Adrenal gland (tissue), 12 donors: ENCODE measurements around the gene PTPRD. TPM values are rescaled to one million over a fixed set of nuclear protein-coding genes. Genes with fewer than 3 reads are reported as not detected.

Experiments used
- DNase-seq, 7 donors: peaks; one replicate each; pipeline ENCODE4 v3.0.0-alpha.2; 2019 to 2020
- H3K27ac ChIP-seq, 5 donors: fragments of 200-600 bp; sonication (generic) in 4 of 5; 1 replicate in 3 of 5; 2 replicates in 2 of 5; pipeline versions ENCODE4 v1.5.1 to v1.8.0; 2016 to 2020; ENCODE audit warnings: mild to moderate bottlenecking in 1 of 5
- H3K27me3 ChIP-seq: fragments of 200-600 bp; 2 replicates; pipeline ENCODE4 v1.8.0; 2021
- H3K36me3 ChIP-seq, 2 donors: fragments of 200-600 bp; replicated peaks in 1 of 2; 1 replicate in 1 of 2; 2 replicates in 1 of 2; pipeline versions ENCODE4 v1.5.1 to v1.8.0; 2018 to 2022
- H3K4me1 ChIP-seq, 2 donors: fragments of 200-600 bp; replicated peaks in 1 of 2; 1 replicate in 1 of 2; 2 replicates in 1 of 2; pipeline versions ENCODE4 v1.5.1 to v1.8.0; 2018 to 2021
- H3K4me3 ChIP-seq, 4 donors: fragments of 200-600 bp; sonication (generic) in 3 of 4; one replicate each; pipeline ENCODE4 v1.5.1; 2016 to 2018
- H3K9me3 ChIP-seq, 3 donors: fragments of 200-600 bp; sonication (generic) in 1 of 3; replicated peaks in 1 of 3; 1 replicate in 2 of 3; 2 replicates in 1 of 3; pipeline versions ENCODE4 v1.5.1 to v1.8.0; 2016 to 2021
- POLR2A ChIP-seq, 2 donors: fragments of 450-650 bp; IDR thresholded peaks; one replicate each; pipeline ENCODE4 v1.6.1; 2017; ENCODE audit warnings: antibody characterized with exemption in 2 of 2, mild to moderate bottlenecking in 2 of 2, moderate library complexity in 1 of 2
- WGBS, 4 donors: extraction: QIAGEN DNeasy Blood & Tissue Kit in 2 of 4; methylation state at CpG; one replicate each; pipeline versions ENCODE4 v1.1.5 to v1.1.7; 2013 to 2017; 5-methylcytosine and 5-hydroxymethylcytosine counted together
- intact Hi-C, 2 donors: fragments of 100-400 bp; cut with DNase I; formaldehyde crosslinking; loops; one replicate each; pipeline versions ENCODE4 v1.14.1 to v1.15.0; 2022 to 2023
- polyA plus RNA-seq, 3 donors: library from polyadenylated mRNA; stranded (reverse); fragments of 200-250 nt in 2 of 3; fragments of 350-450 nt in 1 of 3; fragmentation: Illumina TruSeq in 1 of 3; extraction: RNeasy Lipid Tissue Mini Kit (QIAGEN cat#74804) in 1 of 3; gene quantifications; one replicate each; pipeline ENCODE4 v1.2.3, GENCODE V29; 2013 to 2014
- total RNA-seq, 9 donors: library from RNA; depleted of rRNA in 4 of 9; stranded (reverse); fragments of >200 nt in 4 of 9; fragments of 120-200 nt in 1 of 9; fragmentation: NEBNext Ultra II Directional in 1 of 9; extraction: Animal tissue kit (Norgen Biotek cat#: 25700) in 1 of 9; gene quantifications; one replicate each; pipeline versions ENCODE4 v1.1.0 to v1.2.4, GENCODE V29; 2013 to 2023
- TF ChIP-seq, protein P1 (sequence below), 6 experiments: fragments of 450-650 bp in 4 of 6; fragments of 200-600 bp in 2 of 6; sonication (generic) in 1 of 6; IDR thresholded peaks; 1 replicate in 5 of 6; 2 replicates in 1 of 6; pipeline versions ENCODE4 v1.5.1 to v1.8.0; 2016 to 2021; ENCODE audit warnings: antibody characterized with exemption in 6 of 6, mild to moderate bottlenecking in 2 of 6, moderate library complexity in 1 of 6
- donor health status: healthy with polysubstance abuse.
- donor health status: Bipolar disorder and iron deficiency.
- donor health status: DM: yes; HTN: yes; CAD: no.
- donor health status: DM: no; HTN: no; CAD: no.
- donor health status: DM: no; HTN: no; CAD: no.
- donor health status: DM: yes; HTN: yes; CAD: no.

Gene PTPRD
- total and polyA plus RNA-seq, 12 donors: 0.61 to 71.2 (median 4.5) TPM

DNA sequence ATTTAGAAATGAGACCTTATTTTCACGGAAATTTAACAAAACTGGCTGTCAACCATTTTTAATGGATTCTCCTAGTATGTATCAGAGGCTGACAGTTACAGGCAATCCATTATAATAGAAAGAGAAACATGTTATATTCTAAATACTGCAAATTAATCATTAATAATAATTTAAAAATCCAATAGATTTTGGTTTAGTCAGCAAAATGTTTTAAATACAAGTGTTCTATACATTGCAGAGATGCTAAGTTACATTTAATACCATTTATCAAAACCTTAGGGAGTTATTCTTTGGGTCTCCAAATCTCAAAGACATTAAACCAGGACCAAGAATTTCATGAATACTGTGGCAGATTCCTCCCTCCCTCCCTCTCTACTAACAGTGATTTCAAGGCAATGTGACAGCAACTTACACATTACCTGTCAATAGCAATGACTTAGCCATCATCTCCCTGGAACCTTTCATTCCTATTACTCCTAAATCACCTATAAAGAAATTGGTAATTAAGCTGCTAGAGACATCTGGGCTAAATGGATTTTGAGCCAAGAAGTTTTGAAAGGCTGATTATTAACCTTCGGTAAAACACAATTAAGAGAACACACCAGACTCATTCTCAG, 2044.7 kb downstream of the PTPRD start:
- no peak for DNase-seq
- WGBS, 4 donors: 71 to 89% (median 81%) methylated on average over 2 of the region's 2 CpGs
- Histone ChIP-seq H3K36me3 (no peaks in the 10 kb centered on the region), H3K4me3 (no peak overlapping the region), H3K4me1 (no peaks in the 10 kb centered on the region), H3K9me3 (no peaks in the 10 kb centered on the region), H3K27ac (no peak overlapping the region), H3K27me3 (no peaks in the 10 kb centered on the region)
- TF ChIP-seq POLR2A (IDR thresholded peaks at IDR 0.05): no peak
- TF ChIP-seq, protein P1, sequence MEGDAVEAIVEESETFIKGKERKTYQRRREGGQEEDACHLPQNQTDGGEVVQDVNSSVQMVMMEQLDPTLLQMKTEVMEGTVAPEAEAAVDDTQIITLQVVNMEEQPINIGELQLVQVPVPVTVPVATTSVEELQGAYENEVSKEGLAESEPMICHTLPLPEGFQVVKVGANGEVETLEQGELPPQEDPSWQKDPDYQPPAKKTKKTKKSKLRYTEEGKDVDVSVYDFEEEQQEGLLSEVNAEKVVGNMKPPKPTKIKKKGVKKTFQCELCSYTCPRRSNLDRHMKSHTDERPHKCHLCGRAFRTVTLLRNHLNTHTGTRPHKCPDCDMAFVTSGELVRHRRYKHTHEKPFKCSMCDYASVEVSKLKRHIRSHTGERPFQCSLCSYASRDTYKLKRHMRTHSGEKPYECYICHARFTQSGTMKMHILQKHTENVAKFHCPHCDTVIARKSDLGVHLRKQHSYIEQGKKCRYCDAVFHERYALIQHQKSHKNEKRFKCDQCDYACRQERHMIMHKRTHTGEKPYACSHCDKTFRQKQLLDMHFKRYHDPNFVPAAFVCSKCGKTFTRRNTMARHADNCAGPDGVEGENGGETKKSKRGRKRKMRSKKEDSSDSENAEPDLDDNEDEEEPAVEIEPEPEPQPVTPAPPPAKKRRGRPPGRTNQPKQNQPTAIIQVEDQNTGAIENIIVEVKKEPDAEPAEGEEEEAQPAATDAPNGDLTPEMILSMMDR (IDR thresholded peaks at IDR 0.05): no peak
- intact Hi-C loops: no loop called here

GRCh38 chr9:8564960-8565359, 2047.8 kb downstream of the PTPRD start:
- Histone ChIP-seq H3K36me3 (no peaks in the 10 kb centered on the region), H3K9me3 (no peaks in the 10 kb centered on the region), H3K4me1 (no peaks in the 10 kb centered on the region), H3K4me3 (no peak overlapping the region), H3K27ac (no peak overlapping the region), H3K27me3 (no peaks in the 10 kb centered on the region)
- DNase-seq: no peak
- TF ChIP-seq, protein P1 (IDR thresholded peaks at IDR 0.05): no peak
- TF ChIP-seq POLR2A (IDR thresholded peaks at IDR 0.05): no peak
- intact Hi-C loops: no loop called here
- 69 to 83% (median 71%) methylated on average over 6 of the region's 6 CpGs for WGBS, 4 donors

GRCh38 chr9:8560560-8561525, 2052.0 kb downstream of the PTPRD start:
- TF ChIP-seq POLR2A (IDR thresholded peaks at IDR 0.05): no peak
- TF ChIP-seq, protein P1 (IDR thresholded peaks at IDR 0.05): no peak
- 59 to 68% (median 63%) methylated on average over 6 of the region's 6 CpGs for WGBS, 4 donors

GRCh38 chr9:8558176-8558575, 2054.6 kb downstream of the PTPRD start:
- 46 to 70% (median 62%) methylated on average over 2 of the region's 2 CpGs for WGBS, 4 donors
- Histone ChIP-seq H3K4me1 (no peaks in the 10 kb centered on the region), H3K27ac (no peak overlapping the region), H3K36me3 (no peaks in the 10 kb centered on the region), H3K9me3 (no peaks in the 10 kb centered on the region), H3K4me3 (no peak overlapping the region), H3K27me3 (no peaks in the 10 kb centered on the region)
- TF ChIP-seq, protein P1 (IDR thresholded peaks at IDR 0.05): no peak
- no peak for TF ChIP-seq POLR2A (IDR thresholded peaks at IDR 0.05)
- intact Hi-C loops: no loop called here
- DNase-seq: no peak

More at GRCh38 chr9:8560560-8561525, 2052.0 kb downstream of the PTPRD start:
- Histone ChIP-seq H3K9me3 (no peaks in the 10 kb centered on the region), H3K27me3 (no peaks in the 10 kb centered on the region), H3K4me3 (no peak overlapping the region), H3K36me3 (no peaks in the 10 kb centered on the region), H3K27ac (no peak overlapping the region), H3K4me1 (no peaks in the 10 kb centered on the region)
- no peak for DNase-seq
- intact Hi-C loops: no loop called here
